HG03159 (cell line): ENCODE results near the gene COPG2.
A peak's percentile ranks its signal among the peaks of the same experiment; 100 is the strongest.
"Not testable (repeated sequence)": the region's sequence is repeated elsewhere in the genome, so short reads cannot be mapped to it uniquely, and the experiment has no call there.

Experiments
- ATAC-seq: cut with Tn5 transposase; IDR thresholded peaks from one replicate; pipeline ENCODE4 v1.9.1; 2021; ENCODE audit warnings: mild to moderate bottlenecking, moderate library complexity; ENCODE audit not compliant: unreplicated experiment

Gene COPG2, protein sequence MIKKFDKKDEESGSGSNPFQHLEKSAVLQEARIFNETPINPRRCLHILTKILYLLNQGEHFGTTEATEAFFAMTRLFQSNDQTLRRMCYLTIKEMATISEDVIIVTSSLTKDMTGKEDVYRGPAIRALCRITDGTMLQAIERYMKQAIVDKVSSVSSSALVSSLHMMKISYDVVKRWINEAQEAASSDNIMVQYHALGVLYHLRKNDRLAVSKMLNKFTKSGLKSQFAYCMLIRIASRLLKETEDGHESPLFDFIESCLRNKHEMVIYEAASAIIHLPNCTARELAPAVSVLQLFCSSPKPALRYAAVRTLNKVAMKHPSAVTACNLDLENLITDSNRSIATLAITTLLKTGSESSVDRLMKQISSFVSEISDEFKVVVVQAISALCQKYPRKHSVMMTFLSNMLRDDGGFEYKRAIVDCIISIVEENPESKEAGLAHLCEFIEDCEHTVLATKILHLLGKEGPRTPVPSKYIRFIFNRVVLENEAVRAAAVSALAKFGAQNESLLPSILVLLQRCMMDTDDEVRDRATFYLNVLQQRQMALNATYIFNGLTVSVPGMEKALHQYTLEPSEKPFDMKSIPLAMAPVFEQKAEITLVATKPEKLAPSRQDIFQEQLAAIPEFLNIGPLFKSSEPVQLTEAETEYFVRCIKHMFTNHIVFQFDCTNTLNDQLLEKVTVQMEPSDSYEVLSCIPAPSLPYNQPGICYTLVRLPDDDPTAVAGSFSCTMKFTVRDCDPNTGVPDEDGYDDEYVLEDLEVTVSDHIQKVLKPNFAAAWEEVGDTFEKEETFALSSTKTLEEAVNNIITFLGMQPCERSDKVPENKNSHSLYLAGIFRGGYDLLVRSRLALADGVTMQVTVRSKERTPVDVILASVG

GRCh38 chr7:130668258-130669084 is at the start of gene COPG2:
Gene COPG2 (minus strand): TSS chr7:130668748. CDS start chr7:130668668, 80 bp downstream.
- peak; percentile 97 for ATAC-seq

GRCh38 chr7:130712416-130712815 is 43.9 kb upstream of the COPG2 start:
- no peak for ATAC-seq

GRCh38 chr7:130708766-130709165 is 40.2 kb upstream of the COPG2 start:
- no peak for ATAC-seq

DNA sequence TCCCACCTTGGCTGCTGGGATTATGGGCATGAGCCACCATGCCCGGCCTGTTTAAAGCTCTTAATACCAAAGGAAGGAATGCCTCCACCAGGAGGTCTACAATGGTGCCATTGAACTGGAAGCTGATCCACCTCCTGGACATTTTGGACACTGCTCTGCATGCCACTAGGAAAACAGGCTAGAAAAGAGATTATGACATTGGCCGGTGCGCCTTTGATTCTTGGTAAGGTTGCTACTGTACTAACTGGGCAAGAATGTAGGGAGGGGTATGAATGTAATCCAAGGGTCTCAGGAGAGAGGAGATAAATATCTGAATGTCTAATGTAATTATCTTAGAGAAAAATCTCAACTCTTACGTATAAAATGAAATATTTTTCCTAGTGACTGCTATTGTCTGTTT is 39.5 kb upstream of the COPG2 start:
- no peak for ATAC-seq

DNA sequence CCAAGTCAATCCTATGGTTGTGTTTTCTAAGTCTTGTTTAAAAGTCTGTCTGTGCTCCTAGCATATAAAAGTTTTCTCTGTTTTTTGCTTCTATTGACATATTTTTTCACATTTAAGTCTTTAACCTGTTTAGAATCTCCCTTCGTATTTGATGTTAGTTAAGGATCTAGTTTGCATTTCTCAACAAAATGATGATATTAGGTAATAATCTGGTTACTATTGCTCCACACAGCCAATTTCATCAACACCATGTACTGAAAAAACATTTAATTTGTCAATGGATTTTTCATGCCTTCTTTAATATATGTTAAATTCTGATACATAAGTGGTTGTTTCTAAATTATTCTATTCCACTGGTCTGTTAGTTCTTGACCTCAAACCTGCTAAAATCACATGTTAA is 35.3 kb upstream of the COPG2 start:
- no peak for ATAC-seq

DNA sequence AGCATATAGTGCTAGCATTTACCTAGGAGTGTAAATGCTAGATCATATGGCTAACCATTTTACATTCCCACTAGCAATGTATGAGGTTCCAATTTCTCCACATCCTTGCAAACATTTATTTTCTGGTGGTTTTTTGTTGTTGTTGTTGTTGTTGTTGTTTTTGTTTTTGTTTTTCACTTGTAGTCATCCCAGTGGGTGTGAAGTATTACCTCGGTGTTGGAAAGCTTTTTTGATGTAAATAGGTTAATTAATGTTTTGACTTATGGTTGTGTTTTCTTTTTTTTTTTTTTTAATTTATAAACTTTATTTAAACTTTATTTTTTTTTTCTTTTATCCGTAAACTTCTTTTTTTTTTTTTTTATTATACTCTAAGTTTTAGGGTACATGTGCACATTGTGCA is 33.1 kb upstream of the COPG2 start:
- no peak for ATAC-seq

DNA sequence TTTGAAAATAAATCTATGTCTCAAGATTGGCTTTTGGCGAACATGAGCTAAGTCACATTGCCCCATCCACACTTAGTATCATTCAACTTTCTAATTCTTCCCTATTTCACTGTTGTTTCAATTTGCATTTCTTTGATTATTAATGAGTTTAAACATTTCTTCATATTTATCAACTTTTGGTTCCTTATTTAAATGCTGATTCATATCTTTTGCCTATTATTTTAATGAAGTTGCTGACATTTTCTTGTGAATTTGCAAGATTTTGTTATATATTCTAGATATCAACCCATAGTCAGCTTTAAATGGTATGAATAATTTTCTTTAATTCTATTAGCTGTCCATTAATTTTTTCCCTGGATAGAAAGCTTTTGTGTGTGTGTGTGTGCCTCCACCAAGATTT is 32.2 kb upstream of the COPG2 start:
- no peak for ATAC-seq

DNA sequence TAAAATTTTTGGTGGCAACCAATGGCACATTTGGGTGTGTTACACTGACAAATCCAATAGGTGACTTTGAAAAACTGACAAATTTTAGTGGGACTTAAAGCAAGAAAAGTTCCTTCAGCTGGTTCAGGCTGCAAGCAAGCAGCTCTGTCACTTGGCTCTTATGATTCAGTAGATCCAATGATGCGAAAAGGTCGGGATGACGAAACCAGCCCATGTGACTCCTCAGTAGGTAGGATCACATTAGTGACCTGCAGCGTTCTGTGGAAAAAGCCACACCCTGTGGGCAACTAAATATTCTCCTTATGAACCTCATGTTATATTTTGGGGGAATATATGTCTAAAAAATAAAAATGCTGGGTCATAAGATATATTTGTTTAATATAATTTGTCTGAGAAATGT is 31.1 kb upstream of the COPG2 start:
- ATAC-seq, result no peak

GRCh38 chr7:130697820-130698219 is 29.3 kb upstream of the COPG2 start:
- ATAC-seq, result no peak

- ATAC-seq, result no peak
Observed at GRCh38 chr7:130695840-130696239, 27.3 kb upstream of the COPG2 start.

- not testable (repeated sequence) for ATAC-seq
Observed at GRCh38 chr7:130692396-130692795, 23.8 kb upstream of the COPG2 start.

- ATAC-seq, result no peak
Observed at GRCh38 chr7:130689683-130690082, 21.1 kb upstream of the COPG2 start.

- ATAC-seq, result no peak
Observed at GRCh38 chr7:130683026-130683425, 14.5 kb upstream of the COPG2 start.

DNA sequence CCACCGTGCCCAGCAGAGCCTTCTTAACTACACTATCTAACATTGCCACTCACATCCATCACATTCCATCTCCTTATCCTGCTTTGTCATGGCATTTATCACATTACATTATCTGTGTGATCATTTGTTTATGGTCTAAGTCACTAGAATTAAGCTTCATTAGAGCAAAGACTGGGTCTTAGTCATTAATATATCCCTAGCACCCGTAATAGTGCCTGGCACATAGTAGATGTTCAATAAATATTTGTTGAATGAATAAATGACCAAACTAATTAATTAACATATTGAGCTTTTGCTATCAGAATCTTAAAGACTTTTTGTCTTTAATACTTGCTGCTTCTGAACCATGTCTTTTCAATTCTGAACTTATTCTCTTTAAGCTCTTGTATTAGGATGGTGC is 5.9 kb upstream of the COPG2 start:
- ATAC-seq, result no peak

DNA sequence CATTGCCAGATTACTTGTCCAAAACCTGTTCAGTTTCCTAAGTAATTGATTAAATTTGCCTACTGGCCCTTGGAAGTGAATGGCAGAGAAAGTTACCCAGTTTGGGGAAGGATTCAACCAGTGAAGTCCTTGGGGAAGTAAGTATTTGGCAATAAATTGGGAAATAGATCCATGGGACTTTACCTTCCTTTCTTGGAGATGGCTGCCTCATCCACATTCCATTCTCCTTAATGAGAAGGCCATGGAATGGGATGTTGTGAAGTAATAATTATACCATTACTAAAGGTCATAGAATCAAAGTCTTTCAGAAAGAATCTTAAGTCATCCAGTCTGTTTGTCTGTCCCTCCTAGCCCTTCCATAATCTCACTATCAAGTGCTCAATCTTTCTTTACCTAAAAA is 4.5 kb upstream of the COPG2 start:
- no peak for ATAC-seq

GRCh38 chr7:130672146-130672545 is 3.6 kb upstream of the COPG2 start:
- no peak for ATAC-seq

- ATAC-seq, result no peak
Observed at GRCh38 chr7:130669085-130669700, 645 bp upstream of the COPG2 start.

GRCh38 chr7:130667593-130668257 is 823 bp downstream of the COPG2 start:
- ATAC-seq, result no peak

DNA sequence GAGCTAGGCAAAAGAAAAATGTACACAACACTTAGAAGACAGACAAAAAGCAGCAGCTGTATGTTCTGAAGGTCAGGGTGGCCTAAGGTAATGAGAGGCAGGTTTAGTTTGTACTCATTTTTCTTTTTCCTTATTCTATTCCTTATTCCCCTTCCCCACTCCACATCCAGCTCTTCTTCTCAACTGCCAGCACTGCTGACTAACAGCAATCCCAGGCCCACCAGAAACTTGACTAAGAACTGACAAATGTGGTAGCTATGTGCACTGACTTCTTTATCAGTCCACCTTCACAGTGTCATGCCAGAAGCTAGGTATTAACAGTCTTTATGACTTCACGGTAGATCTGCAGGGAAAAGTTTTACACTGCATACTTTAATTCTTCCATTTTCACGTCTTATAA is 6.1 kb downstream of the COPG2 start:
- no peak for ATAC-seq

DNA sequence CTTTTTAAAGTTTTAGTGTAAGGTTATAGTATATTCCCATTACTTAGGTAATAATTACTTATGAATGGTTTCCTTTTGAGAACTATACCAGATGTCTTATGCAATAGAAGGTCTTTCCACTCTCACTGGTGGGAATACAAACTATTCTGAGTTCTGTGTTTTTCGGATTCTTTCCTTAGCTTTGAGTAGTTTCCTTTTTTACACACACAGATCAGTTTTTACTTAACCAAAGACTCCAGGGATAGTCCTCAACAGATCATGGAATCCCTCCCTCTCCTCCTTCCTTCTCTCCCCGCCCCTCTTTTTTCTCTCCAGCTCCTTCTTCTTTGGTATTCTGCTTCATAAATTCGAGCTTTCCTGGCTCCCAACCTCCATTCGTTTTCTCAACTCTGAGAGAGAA is 13.3 kb downstream of the COPG2 start:
- ATAC-seq, result no peak
